ENCODE measurements around the gene DHX29.

DNA sequence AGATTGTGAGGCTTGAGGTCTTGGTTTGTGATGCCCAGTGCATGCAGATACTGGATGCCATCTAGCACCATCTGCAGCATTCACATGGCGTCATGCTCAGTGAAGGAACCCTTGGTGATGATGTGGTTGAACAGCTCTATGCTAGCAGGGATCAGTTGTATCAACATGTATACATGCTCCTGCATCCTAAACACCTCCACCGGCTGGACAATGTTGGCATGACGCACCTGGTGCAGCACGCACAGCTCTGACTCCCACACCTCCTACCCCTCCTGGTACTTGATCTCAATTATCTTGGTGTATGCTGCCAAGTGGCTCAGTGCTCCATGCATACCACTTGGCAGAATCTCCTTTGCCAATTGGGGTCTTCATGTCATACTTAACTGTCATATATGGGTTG is 49.4 kb upstream of the DHX29 start:
- TF ChIP-seq, protein P1, sequence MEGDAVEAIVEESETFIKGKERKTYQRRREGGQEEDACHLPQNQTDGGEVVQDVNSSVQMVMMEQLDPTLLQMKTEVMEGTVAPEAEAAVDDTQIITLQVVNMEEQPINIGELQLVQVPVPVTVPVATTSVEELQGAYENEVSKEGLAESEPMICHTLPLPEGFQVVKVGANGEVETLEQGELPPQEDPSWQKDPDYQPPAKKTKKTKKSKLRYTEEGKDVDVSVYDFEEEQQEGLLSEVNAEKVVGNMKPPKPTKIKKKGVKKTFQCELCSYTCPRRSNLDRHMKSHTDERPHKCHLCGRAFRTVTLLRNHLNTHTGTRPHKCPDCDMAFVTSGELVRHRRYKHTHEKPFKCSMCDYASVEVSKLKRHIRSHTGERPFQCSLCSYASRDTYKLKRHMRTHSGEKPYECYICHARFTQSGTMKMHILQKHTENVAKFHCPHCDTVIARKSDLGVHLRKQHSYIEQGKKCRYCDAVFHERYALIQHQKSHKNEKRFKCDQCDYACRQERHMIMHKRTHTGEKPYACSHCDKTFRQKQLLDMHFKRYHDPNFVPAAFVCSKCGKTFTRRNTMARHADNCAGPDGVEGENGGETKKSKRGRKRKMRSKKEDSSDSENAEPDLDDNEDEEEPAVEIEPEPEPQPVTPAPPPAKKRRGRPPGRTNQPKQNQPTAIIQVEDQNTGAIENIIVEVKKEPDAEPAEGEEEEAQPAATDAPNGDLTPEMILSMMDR (IDR thresholded peaks at IDR 0.05) = no peak
- no peak for TF ChIP-seq POLR2A (IDR thresholded peaks at IDR 0.05; ENCODE audit: low read depth)
- no peak for TF ChIP-seq POLR2AphosphoS5 (IDR thresholded peaks at IDR 0.05)
